Right cardiac atrium (tissue), 5 donors: ENCODE data around the gene ZNF700. TPM values are rescaled to one million over a fixed set of nuclear protein-coding genes. Genes with fewer than 3 reads are reported as not detected.
A peak's percentile ranks its signal among the peaks of the same experiment; 100 is the strongest.
"Not testable (repeated sequence)": the region's sequence is repeated elsewhere in the genome, so short reads cannot be mapped to it uniquely, and the experiment has no call there.

Source experiments
- ATAC-seq, 2 donors: fragments of 200-7000 bp; cut with Tn5 transposase; one replicate each; pipeline versions ENCODE4 v1.8.0 to v1.9.1; 2020; ENCODE audit warnings: moderate library complexity in 2 of 2, mild to moderate bottlenecking in 1 of 2
- DNase-seq, 3 donors: peaks; one replicate each; pipeline ENCODE4 v3.0.0-alpha.2; 2020
- H3K27ac ChIP-seq: one replicate; pipeline ENCODE4 v1.5.1; 2013; ENCODE audit warnings: mild to moderate bottlenecking, low read length, control low read depth, moderate library complexity
- H3K27me3 ChIP-seq: one replicate; pipeline ENCODE4 v1.6.1; 2013; ENCODE audit not compliant: control insufficient read depth, insufficient read depth
- H3K4me1 ChIP-seq: one replicate; pipeline ENCODE4 v1.6.1; 2013; ENCODE audit warnings: low read length; ENCODE audit not compliant: control insufficient read depth, insufficient read depth
- H3K4me3 ChIP-seq: one replicate; pipeline ENCODE4 v1.5.1; 2013; ENCODE audit warnings: low read length, control low read depth
- H3K9me3 ChIP-seq: one replicate; pipeline ENCODE4 v1.6.1; 2013; ENCODE audit warnings: low read length; ENCODE audit not compliant: control insufficient read depth
- WGBS: extraction: QIAGEN DNeasy Blood & Tissue Kit; methylation state at CpG from one replicate; pipeline ENCODE4 v1.1.7; 2013; 5-methylcytosine and 5-hydroxymethylcytosine counted together
- intact Hi-C, 4 donors: fragments of 100-400 bp; cut with DNase I; formaldehyde crosslinking; loops; one replicate each; pipeline versions ENCODE4 v1.11.0 to v1.14.0; 2022 to 2023
- long read RNA-seq, 4 donors: library from polyadenylated mRNA; unstranded; transcript quantifications; one replicate each; pipeline ENCODE4 v2.0.0, GENCODE V29; 2020 to 2021
- polyA plus RNA-seq: library from polyadenylated mRNA; stranded (reverse); fragments of 200-250 nt; gene quantifications from one replicate; pipeline ENCODE4 v1.2.3, GENCODE V29; 2013
- total RNA-seq, 4 donors: library from RNA; stranded (reverse); fragmentation: NEBNext Ultra II Directional; extraction: Animal tissue kit (Norgen Biotek cat#: 25700); gene quantifications; one replicate each; pipeline ENCODE4 v1.2.1, GENCODE V29; 2021
- donor health status: healthy with polysubstance abuse.
- donor health status: DM: no; HTN: yes; CAD: no.
- donor health status: DM: no; HTN: no; CAD: no.
- donor health status: DM: no; HTN: yes; CAD: no; lungs with severe emphysema.
- donor health status: DM: yes; HTN: yes; CAD: no.

Gene ZNF700
- total RNA-seq: 1 to 10 TPM; 4.6 to 6.2 (median 5.1) TPM
- 3.3 TPM for polyA plus RNA-seq
- long read RNA-seq, donor 1, partial matches to known transcripts: 0 of 3 reads
- long read RNA-seq, donor 1, other reads (novel, unspliced or antisense): 0 of 3 reads
- long read RNA-seq, donor 2: 0 reads
- long read RNA-seq, donor 3, transcript ZNF700-201 (4 exons, 2,882 nt): major isoform, 9 of 10 reads
- long read RNA-seq, donor 3, partial matches to known transcripts: 1 of 10 reads
- long read RNA-seq, donor 3, other reads (novel, unspliced or antisense): 0 of 10 reads
- long read RNA-seq, donor 4, partial matches to known transcripts: 0 of 2 reads
- long read RNA-seq, donor 4, other reads (novel, unspliced or antisense): 0 of 2 reads

DNA sequence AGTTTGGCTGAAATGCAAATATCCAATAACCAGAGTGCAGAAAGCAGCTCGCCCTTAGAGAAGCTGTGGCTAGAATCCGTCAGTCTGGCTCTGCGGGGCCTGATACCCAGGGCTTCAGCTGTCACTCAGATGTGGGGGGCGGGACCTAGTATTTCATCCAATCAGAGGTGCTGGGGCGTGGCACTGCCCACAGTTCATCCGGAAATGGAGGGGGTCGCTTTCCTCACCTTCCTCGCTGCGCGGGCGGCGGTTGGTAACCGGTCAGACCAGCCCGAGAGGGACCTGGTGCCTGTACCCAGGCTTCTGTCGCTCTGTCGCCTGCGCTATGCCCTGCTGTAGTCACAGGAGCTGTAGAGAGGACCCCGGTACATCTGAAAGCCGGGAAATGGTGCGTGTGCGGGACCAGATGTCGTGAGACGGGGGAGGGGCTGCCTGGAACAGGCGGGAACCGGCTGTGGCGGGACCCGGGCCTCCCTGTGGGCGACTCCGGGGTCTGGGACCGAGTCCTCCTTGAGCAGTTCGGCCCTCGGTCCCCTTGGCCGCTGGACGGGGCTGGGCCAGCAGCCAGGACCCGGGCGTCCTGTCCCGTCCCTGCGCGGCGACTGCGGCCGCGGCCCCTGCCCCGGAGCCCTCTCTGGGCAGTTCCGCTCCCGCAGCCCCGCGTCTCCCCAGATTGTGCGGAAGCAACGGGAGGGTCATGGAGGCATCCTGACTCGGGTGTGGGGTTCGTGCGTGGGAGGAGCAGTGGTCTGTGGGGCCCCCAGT lies at the start of gene ZNF700:
Gene ZNF700, plus strand, starts transcription at position 222 of the 765 bp plus-strand sequence. Its CDS starts 104 bp downstream, at position 326.
- peak; percentile 99 for ATAC-seq
- intact Hi-C loops: loop anchor here (2.0 to 10.0 kb wide), 3 partner anchors 60 to 220 kb away; partner anchors contain the start of gene ZNF20 (in 1 of the 4)
- H3K27me3 ChIP-seq: no peaks in the 10 kb centered on the region
- under 1% methylated on average over 53 of the region's 53 CpGs for WGBS
- peak within 1 kb of the TSS; percentile 98 for H3K27ac ChIP-seq
- H3K4me1 ChIP-seq: no peaks in the 10 kb centered on the region
- peak within 1 kb of the TSS; percentile 99 for H3K4me3 ChIP-seq
- DNase-seq: peak; percentile 94 to 98 (median 96)
- H3K9me3 ChIP-seq: no peaks in the 10 kb centered on the region

GRCh38 chr19:11879687-11880266 lies 45.1 kb upstream of the ZNF700 start:
- ATAC-seq (peak in 1 of 2 donors; percentile 50), DNase-seq (peak; percentile 12 to 55 (median 51))
- H3K4me1 ChIP-seq, H3K27me3 ChIP-seq, H3K9me3 ChIP-seq, H3K4me3 ChIP-seq, H3K27ac ChIP-seq: not testable (repeated sequence)
- 78% methylated on average over 16 of the region's 16 CpGs for WGBS
- intact Hi-C loops: loop anchor here in 3 of 4 donors (2.0 to 5.0 kb wide), 4 partner anchors 108 to 263 kb away; partner anchors contain the start of gene ZNF20 (in 1 of the 3)

DNA sequence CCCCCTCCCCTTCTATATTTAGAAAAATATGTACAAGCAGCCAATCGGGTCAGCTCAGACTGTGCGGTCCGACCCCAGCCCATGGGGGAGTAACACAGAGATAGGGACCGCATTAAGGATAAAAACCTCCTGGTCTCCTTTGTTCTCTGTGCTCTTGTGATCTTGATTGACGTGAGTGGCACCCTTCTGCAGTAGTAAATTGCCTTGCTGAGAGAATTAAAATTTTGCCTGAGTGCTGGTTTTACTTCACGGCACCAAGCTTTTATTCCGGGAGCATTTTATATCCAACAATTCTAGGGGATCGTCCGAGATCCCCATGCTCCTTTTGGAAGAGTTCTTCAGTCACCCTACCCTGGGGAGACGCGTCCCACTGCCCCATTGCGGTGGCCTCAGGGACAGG lies 44.3 kb upstream of the ZNF700 start:
- no peak overlapping the region for H3K4me3 ChIP-seq
- ATAC-seq: no peak
- no peaks in the 10 kb centered on the region for H3K9me3 ChIP-seq
- H3K4me1 ChIP-seq: no peaks in the 10 kb centered on the region
- no peak for DNase-seq
- intact Hi-C loops: loop anchor here in 2 of 4 donors (2.0 to 5.0 kb wide), 4 partner anchors 107 to 262 kb away; partner anchors contain the start of gene ZNF20 (in 1 of the 2)
- H3K27me3 ChIP-seq: no peaks in the 10 kb centered on the region
- 90% methylated on average over 12 of the region's 12 CpGs for WGBS
- H3K27ac ChIP-seq: no peak overlapping the region

DNA sequence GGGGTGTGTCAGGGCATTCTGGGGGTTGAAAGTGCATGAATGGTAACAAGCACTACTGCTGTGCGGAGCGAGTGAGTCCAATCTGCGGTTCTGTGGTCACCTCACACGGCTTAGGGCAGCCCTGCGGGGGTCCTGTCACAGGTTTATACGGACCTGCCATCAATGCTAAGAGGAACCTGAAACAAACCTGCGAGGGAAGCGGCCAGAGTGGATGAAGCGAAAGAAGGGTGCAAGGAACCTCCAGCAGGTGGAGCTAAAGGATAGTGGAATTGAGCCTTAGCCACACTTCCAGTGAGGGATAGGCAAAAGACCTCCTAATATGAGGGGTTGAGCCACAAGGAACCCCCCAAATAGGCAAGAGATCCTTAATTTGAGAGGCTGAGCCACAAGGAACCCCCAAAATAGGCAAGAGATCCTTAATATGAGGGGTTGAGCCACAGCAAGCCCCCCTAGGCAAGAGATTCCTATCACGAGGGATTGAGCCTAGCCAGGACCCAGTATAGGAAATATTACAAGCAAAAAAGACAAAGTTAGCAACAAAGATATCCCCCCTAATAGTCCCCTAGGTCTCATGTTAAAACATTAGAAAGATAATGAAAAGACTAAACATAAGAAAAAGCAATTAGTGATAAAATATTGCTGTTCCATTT lies 43.6 kb upstream of the ZNF700 start:
- intact Hi-C loops: loop anchor here in 2 of 4 donors (2.0 to 5.0 kb wide), 4 partner anchors 106 to 262 kb away; partner anchors contain the start of gene ZNF20 (in 1 of the 2)

DNA sequence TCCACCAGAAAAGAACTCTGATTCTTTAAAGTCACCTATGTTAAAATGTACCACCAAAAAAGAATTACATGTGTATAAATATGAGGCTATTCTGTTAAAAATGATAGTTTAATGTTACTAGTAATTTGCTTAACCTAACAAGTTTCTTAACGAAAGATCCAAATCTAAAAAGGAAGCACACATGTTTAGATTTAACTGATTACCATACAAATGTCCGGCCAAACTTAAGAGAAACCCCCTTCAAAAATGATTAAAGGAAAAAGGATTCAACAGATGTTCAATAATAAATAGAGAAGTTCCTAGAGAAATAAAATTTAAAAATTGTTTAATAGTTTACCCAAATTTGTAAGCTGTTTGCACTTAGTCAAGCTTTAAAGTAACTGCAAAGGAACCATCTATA lies 42.3 kb upstream of the ZNF700 start:
- DNase-seq: no peak
- no peak overlapping the region for H3K4me3 ChIP-seq
- no peak overlapping the region for H3K27ac ChIP-seq
- H3K27me3 ChIP-seq: no peaks in the 10 kb centered on the region
- H3K9me3 ChIP-seq: no peaks in the 10 kb centered on the region
- ATAC-seq: no peak
- intact Hi-C loops: loop anchor here in 1 of 4 donors (5.0 kb wide), 2 partner anchors 105 to 260 kb away; partner anchors contain the start of gene ZNF20
- H3K4me1 ChIP-seq: no peaks in the 10 kb centered on the region
- 63% methylated on average over 2 of the region's 2 CpGs for WGBS

More for the DNA sequence above, 43.6 kb upstream of the ZNF700 start:
- Histone ChIP-seq H3K4me1 (no peaks in the 10 kb centered on the region), H3K4me3 (no peak overlapping the region), H3K27me3 (no peaks in the 10 kb centered on the region), H3K9me3 (no peaks in the 10 kb centered on the region), H3K27ac (no peak overlapping the region)
- DNase-seq (peak in 2 of 3 donors; percentile 28 to 58), ATAC-seq (peak; percentile 68 to 79)
- 17% methylated on average over 10 of the region's 10 CpGs for WGBS

DNA sequence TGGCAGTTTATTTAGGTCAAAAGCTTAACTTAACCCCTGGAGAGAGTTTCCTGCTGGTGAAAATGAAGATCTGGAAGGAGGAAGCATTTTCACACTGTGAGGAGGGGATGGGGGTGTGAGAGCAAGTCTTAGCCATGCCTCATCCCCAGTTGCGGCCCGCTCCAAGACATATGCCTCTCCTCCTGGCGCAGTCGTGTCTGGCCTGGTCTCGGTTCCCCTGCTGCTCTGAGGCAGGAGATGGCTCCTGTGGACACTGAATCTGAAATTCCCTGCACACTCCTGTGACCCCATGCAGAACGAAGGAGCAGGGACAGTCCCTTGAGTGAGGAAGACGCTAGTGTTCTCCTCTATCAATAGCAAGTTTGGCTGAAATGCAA lies 37.7 kb upstream of the ZNF700 start:
- peak overlapping the region; percentile 87 for H3K4me3 ChIP-seq
- no peaks in the 10 kb centered on the region for H3K9me3 ChIP-seq
- 7% methylated on average over 7 of the region's 7 CpGs for WGBS
- H3K27me3 ChIP-seq: no peaks in the 10 kb centered on the region
- no peaks in the 10 kb centered on the region for H3K4me1 ChIP-seq
- DNase-seq: peak in 1 of 3 donors; percentile 60
- peak overlapping the region; percentile 34 for H3K27ac ChIP-seq
- intact Hi-C loops: no loop called here
- ATAC-seq: peak; percentile 23 to 30

GRCh38 chr19:11887611-11888531 lies 37.0 kb upstream of the ZNF700 start, which contains the start of gene ZNF69:
Gene ZNF69 (plus strand): TSS chr19:11887782. CDS start chr19:11887924, 142 bp downstream.
- DNase-seq: peak; percentile 90 to 97 (median 95)
- WGBS: under 1% methylated on average over 56 of the region's 56 CpGs
- no peaks in the 10 kb centered on the region for H3K9me3 ChIP-seq
- intact Hi-C loops: no loop called here
- peak within 1 kb of the TSS; percentile 46 for H3K27ac ChIP-seq
- peak; percentile 99 to 100 for ATAC-seq
- H3K4me3 ChIP-seq: peak within 1 kb of the TSS; percentile 87
- H3K27me3 ChIP-seq: no peaks in the 10 kb centered on the region
- H3K4me1 ChIP-seq: no peaks in the 10 kb centered on the region

GRCh38 chr19:11889901-11890300 lies 35.0 kb upstream of the ZNF700 start:
- H3K27ac ChIP-seq, H3K9me3 ChIP-seq, DNase-seq, H3K4me3 ChIP-seq, H3K4me1 ChIP-seq, ATAC-seq, H3K27me3 ChIP-seq, intact Hi-C loops: not testable (repeated sequence)
- WGBS: 57% methylated on average over 6 of the region's 6 CpGs

- intact Hi-C loops: no loop called here
- no peak for ATAC-seq
- H3K27me3 ChIP-seq: no peaks in the 10 kb centered on the region
- no peak for DNase-seq
- WGBS: 87% methylated on average over 5 of the region's 5 CpGs
- H3K4me1 ChIP-seq: no peaks in the 10 kb centered on the region
- no peak overlapping the region for H3K4me3 ChIP-seq
- no peaks in the 10 kb centered on the region for H3K9me3 ChIP-seq
- H3K27ac ChIP-seq: no peak overlapping the region
These were observed 34.3 kb upstream of the ZNF700 start for GRCh38 chr19:11890634-11891033.
